HFF-Myc (cell line): ENCODE data around the gene SLC6A11.

Source experiments
- DNase-seq: peaks from one replicate; pipeline ENCODE4 v3.0.0-alpha.2; 2011; ENCODE audit warnings: low read depth; ENCODE audit errors: extremely low read depth
- H3K4me3 ChIP-seq: replicated peaks from 2 replicates; pipeline ENCODE4 v1.5.1; 2011; ENCODE audit warnings: low read depth, mild to moderate bottlenecking, control low read depth, low read length
- CTCF ChIP-seq: IDR thresholded peaks from 2 replicates; pipeline ENCODE4 v1.5.1; 2012; ENCODE audit warnings: mild to moderate bottlenecking, low read depth, low read length, control low read depth; ENCODE audit errors: missing control alignments

The SLC6A11 gene

GRCh38 chr3:10788451-10788850 is 27.6 kb upstream of the SLC6A11 start:
- DNase-seq, result no peak
- no peak for TF ChIP-seq CTCF

GRCh38 chr3:10790713-10791112 is 25.3 kb upstream of the SLC6A11 start:
- no peak for TF ChIP-seq CTCF
- no peak overlapping the region for H3K4me3 ChIP-seq
- DNase-seq, result no peak

More at GRCh38 chr3:10788451-10788850, 27.6 kb upstream of the SLC6A11 start:
- no peak overlapping the region for H3K4me3 ChIP-seq

GRCh38 chr3:10792208-10792607 is 23.8 kb upstream of the SLC6A11 start:
- DNase-seq, result no peak
- TF ChIP-seq CTCF, result no peak

GRCh38 chr3:10798600-10799367 is 17.2 kb upstream of the SLC6A11 start:
- H3K4me3 ChIP-seq, result no peak overlapping the region
- no peak for TF ChIP-seq CTCF
- no peak for DNase-seq

More at GRCh38 chr3:10792208-10792607, 23.8 kb upstream of the SLC6A11 start:
- no peak overlapping the region for H3K4me3 ChIP-seq

GRCh38 chr3:10804183-10804648 is 11.8 kb upstream of the SLC6A11 start:
- no peak overlapping the region for H3K4me3 ChIP-seq
- TF ChIP-seq CTCF, result no peak
- peak; percentile 4 for DNase-seq

GRCh38 chr3:10806006-10806405 is 10.0 kb upstream of the SLC6A11 start:
- TF ChIP-seq CTCF, result no peak
- H3K4me3 ChIP-seq, result no peak overlapping the region
- no peak for DNase-seq
